GM19468 (cell line): ENCODE data around the gene MMP25.
A peak's percentile ranks its signal among the peaks of the same experiment; 100 is the strongest.
"Not testable (repeated sequence)": the region's sequence is repeated elsewhere in the genome, so short reads cannot be mapped to it uniquely, and the experiment has no call there.

Experiments
- ATAC-seq: cut with Tn5 transposase; IDR thresholded peaks from one replicate; pipeline ENCODE4 v1.9.1; 2021; ENCODE audit warnings: mild to moderate bottlenecking, moderate library complexity, moderate number of reproducible peaks; ENCODE audit not compliant: unreplicated experiment; ENCODE audit errors: extremely low read depth

Gene MMP25

GRCh38 chr16:3053330-3053710, 7.0 kb downstream of the MMP25 start:
- ATAC-seq = not testable (repeated sequence)

- ATAC-seq = no peak
Measured at GRCh38 chr16:3054965-3055733, 8.8 kb downstream of the MMP25 start.

- ATAC-seq = not testable (repeated sequence)
Measured at GRCh38 chr16:3055734-3056115, 9.4 kb downstream of the MMP25 start.

- ATAC-seq = no peak
Measured at GRCh38 chr16:3056336-3057180, 10.2 kb downstream of the MMP25 start.

GRCh38 chr16:3057181-3058138, 11.1 kb downstream of the MMP25 start:
- no peak for ATAC-seq

- ATAC-seq = no peak
Measured at GRCh38 chr16:3058139-3059030, 12.0 kb downstream of the MMP25 start.

- peak; percentile 72 for ATAC-seq
Measured at GRCh38 chr16:3059041-3059722, 12.8 kb downstream of the MMP25 start.

GRCh38 chr16:3059723-3060242, 13.4 kb downstream of the MMP25 start:
- no peak for ATAC-seq

GRCh38 chr16:3060339-3061127, 14.2 kb downstream of the MMP25 start:
- ATAC-seq = no peak

- no peak for ATAC-seq
Measured at GRCh38 chr16:3062553-3062952, 16.2 kb downstream of the MMP25 start.

GRCh38 chr16:3063625-3064386, 17.4 kb downstream of the MMP25 start:
- no peak for ATAC-seq

GRCh38 chr16:3065069-3065741, 18.8 kb downstream of the MMP25 start, which contains the start of gene IL32:
Gene IL32 (plus strand): TSS chr16:3065640. CDS start chr16:3065812, 172 bp downstream.
- ATAC-seq = no peak

GRCh38 chr16:3065742-3066439, 19.5 kb downstream of the MMP25 start:
- no peak for ATAC-seq

GRCh38 chr16:3066440-3066748, 20.0 kb downstream of the MMP25 start:
- no peak for ATAC-seq

GRCh38 chr16:3068487-3068886, 22.1 kb downstream of the MMP25 start:
- no peak for ATAC-seq

GRCh38 chr16:3069146-3069545, 22.8 kb downstream of the MMP25 start:
- not testable (repeated sequence) for ATAC-seq
